GM19043 (cell line): Measurements from ENCODE around the gene FNDC11.

Source experiments
- ATAC-seq: cut with Tn5 transposase; IDR thresholded peaks from one replicate; pipeline ENCODE4 v1.9.1; 2021; ENCODE audit warnings: low read depth; ENCODE audit not compliant: unreplicated experiment

Gene FNDC11

GRCh38 chr20:63522981-63523611, 30.9 kb upstream of the FNDC11 start:
- ATAC-seq, result no peak

- ATAC-seq, result no peak
Measured at GRCh38 chr20:63525185-63525584, 28.8 kb upstream of the FNDC11 start.

GRCh38 chr20:63525971-63526370, 28.0 kb upstream of the FNDC11 start:
- no peak for ATAC-seq

GRCh38 chr20:63527184-63527583, 26.8 kb upstream of the FNDC11 start:
- ATAC-seq, result no peak

- no peak for ATAC-seq
Measured at GRCh38 chr20:63529180-63529860, 24.6 kb upstream of the FNDC11 start.

GRCh38 chr20:63529861-63530787, 23.8 kb upstream of the FNDC11 start:
- ATAC-seq, result no peak

GRCh38 chr20:63530788-63531160, 23.2 kb upstream of the FNDC11 start:
- no peak for ATAC-seq

GRCh38 chr20:63531686-63532448, 22.1 kb upstream of the FNDC11 start:
- no peak for ATAC-seq

GRCh38 chr20:63532449-63532971, 21.4 kb upstream of the FNDC11 start:
- no peak for ATAC-seq

- no peak for ATAC-seq
Measured at GRCh38 chr20:63533388-63533787, 20.6 kb upstream of the FNDC11 start.

- no peak for ATAC-seq
Measured at GRCh38 chr20:63533871-63534393, 20.0 kb upstream of the FNDC11 start.

- no peak for ATAC-seq
Measured at GRCh38 chr20:63534427-63534830, 19.5 kb upstream of the FNDC11 start.

- no peak for ATAC-seq
Measured at GRCh38 chr20:63534831-63535651, 18.9 kb upstream of the FNDC11 start.

GRCh38 chr20:63536241-63536977, 17.6 kb upstream of the FNDC11 start:
- ATAC-seq, result no peak

- ATAC-seq, result peak; percentile 20
Measured at GRCh38 chr20:63536997-63537524, 16.9 kb upstream of the FNDC11 start, which contains the start of gene PTK6. Gene PTK6 (minus strand): TSS chr20:63537376. CDS start chr20:63537314, 62 bp downstream.

GRCh38 chr20:63537525-63538203, 16.3 kb upstream of the FNDC11 start:
- ATAC-seq, result peak; percentile 81

- ATAC-seq, result no peak
Measured at GRCh38 chr20:63538204-63539091, 15.5 kb upstream of the FNDC11 start.
